ENCODE data around the gene HEPHL1.

The HEPHL1 gene

DNA sequence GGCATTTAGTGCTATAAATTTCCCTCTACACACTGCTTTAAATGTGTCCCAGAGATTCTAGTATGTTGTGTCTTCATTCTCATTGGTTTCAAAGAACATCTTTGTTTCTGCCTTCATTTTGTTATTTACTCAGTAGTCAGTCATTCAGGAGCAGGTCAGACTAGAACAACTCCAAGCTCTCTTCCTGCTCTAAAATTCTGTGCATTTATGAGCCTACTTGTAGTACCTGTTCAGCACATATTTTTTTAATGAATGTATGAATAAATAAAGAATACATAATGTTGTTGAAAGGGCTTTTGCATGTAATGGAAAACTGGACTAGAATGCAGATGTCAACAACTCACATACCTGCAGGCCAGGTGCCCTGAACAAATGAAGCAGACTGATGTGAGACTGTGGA lies 13.7 kb upstream of the HEPHL1 start:
- Histone ChIP-seq H3K9ac (ENCODE audit: low read depth, low read length) (no peak overlapping the region), H3K27me3 (ENCODE audit: insufficient read depth, low read length, poor library complexity) (no peaks in the 10 kb centered on the region), H3K36me3 (ENCODE audit: insufficient read depth, low read length) (no peaks in the 10 kb centered on the region), H4K20me1 (ENCODE audit: insufficient read depth, low read length) (no peaks in the 10 kb centered on the region), H2AFZ (ENCODE audit: low read depth, low read length) (no peak overlapping the region), H3K27ac (ENCODE audit: low read length) (no peak overlapping the region), H3K4me2 (ENCODE audit: insufficient read depth, low read length) (no peak overlapping the region), H3K4me3 (ENCODE audit: low read depth in 1 of 2, low read length in 2 of 2) (no peak overlapping the region), H3K4me1 (ENCODE audit: insufficient read depth, low read length) (no peaks in the 10 kb centered on the region), H3K79me2 (ENCODE audit: insufficient read depth, low read length) (no peaks in the 10 kb centered on the region), H3K9me3 (ENCODE audit: insufficient read depth, low read length, severe bottlenecking) (no peaks in the 10 kb centered on the region)
- no peak for ATAC-seq (ENCODE audit: insufficient read depth, low read depth)
- TF ChIP-seq EZH2 (IDR thresholded peaks at IDR 0.05; ENCODE audit: borderline replicate concordance, low read depth, low read length, severe bottlenecking), result no peak
- TF ChIP-seq, protein P1, sequence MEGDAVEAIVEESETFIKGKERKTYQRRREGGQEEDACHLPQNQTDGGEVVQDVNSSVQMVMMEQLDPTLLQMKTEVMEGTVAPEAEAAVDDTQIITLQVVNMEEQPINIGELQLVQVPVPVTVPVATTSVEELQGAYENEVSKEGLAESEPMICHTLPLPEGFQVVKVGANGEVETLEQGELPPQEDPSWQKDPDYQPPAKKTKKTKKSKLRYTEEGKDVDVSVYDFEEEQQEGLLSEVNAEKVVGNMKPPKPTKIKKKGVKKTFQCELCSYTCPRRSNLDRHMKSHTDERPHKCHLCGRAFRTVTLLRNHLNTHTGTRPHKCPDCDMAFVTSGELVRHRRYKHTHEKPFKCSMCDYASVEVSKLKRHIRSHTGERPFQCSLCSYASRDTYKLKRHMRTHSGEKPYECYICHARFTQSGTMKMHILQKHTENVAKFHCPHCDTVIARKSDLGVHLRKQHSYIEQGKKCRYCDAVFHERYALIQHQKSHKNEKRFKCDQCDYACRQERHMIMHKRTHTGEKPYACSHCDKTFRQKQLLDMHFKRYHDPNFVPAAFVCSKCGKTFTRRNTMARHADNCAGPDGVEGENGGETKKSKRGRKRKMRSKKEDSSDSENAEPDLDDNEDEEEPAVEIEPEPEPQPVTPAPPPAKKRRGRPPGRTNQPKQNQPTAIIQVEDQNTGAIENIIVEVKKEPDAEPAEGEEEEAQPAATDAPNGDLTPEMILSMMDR (IDR thresholded peaks at IDR 0.05; ENCODE audit: borderline replicate concordance, extremely low read depth, low read length, poor library complexity, severe bottlenecking), result no peak
- DNase-seq, result no peak

DNA sequence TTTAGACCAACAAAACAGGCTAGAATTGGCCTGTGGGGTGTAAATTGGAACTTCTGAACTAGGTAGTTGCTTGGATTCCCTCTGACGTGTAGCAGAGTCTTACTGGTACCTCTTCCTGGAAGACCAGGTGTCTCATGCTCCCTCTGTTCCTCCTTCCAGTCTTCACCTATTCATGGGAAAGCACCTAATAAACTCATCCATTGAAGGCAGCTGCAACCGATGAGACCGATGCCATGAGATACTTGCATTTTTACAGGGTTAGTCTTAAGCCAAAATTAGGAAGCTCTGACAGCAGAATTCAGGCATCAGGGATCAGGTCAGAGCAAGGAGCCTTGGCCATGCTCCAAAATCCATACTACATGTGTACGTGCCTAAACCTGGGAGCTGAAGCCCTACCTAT lies 13.2 kb upstream of the HEPHL1 start:
- no peaks in the 10 kb centered on the region for H3K79me2 ChIP-seq (ENCODE audit: insufficient read depth, low read length)

DNA sequence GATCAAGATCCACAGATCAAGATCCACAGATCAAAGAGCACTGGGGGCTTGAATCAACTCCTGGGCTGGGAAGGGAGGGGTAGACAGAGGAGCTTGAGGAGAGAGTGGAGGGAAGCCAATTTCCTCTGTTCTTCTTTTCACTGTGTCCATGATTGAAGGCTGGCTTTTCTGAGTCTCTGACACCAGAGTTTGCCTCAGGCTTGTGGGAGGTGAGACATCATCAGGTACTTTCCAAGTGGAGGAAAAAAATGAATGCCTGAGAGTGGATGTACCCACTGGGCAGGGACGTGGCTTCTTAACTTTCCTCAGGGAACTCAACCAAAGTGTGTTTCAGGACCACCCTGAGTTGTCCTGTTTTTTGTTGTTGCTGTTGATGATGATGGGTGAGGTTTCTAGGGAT lies 11.0 kb upstream of the HEPHL1 start:
- Histone ChIP-seq H3K9me3 (ENCODE audit: insufficient read depth, low read length, severe bottlenecking) (no peaks in the 10 kb centered on the region), H3K36me3 (ENCODE audit: insufficient read depth, low read length) (no peaks in the 10 kb centered on the region), H3K27me3 (ENCODE audit: insufficient read depth, low read length, poor library complexity) (no peaks in the 10 kb centered on the region), H3K27ac (ENCODE audit: low read length) (no peak overlapping the region), H3K4me3 (ENCODE audit: low read depth in 1 of 2, low read length in 2 of 2) (no peak overlapping the region), H4K20me1 (ENCODE audit: insufficient read depth, low read length) (no peaks in the 10 kb centered on the region), H3K4me1 (ENCODE audit: insufficient read depth, low read length) (no peaks in the 10 kb centered on the region), H3K79me2 (ENCODE audit: insufficient read depth, low read length) (no peaks in the 10 kb centered on the region), H3K4me2 (ENCODE audit: insufficient read depth, low read length) (no peak overlapping the region), H2AFZ (ENCODE audit: low read depth, low read length) (no peak overlapping the region), H3K9ac (ENCODE audit: low read depth, low read length) (no peak overlapping the region)
- TF ChIP-seq, protein P1 (IDR thresholded peaks at IDR 0.05; ENCODE audit: borderline replicate concordance, extremely low read depth, low read length, poor library complexity, severe bottlenecking), result no peak
- no peak for TF ChIP-seq EZH2 (IDR thresholded peaks at IDR 0.05; ENCODE audit: borderline replicate concordance, low read depth, low read length, severe bottlenecking)
- ATAC-seq (ENCODE audit: insufficient read depth, low read depth), result no peak
- no peak for DNase-seq

More for the DNA sequence above, 13.2 kb upstream of the HEPHL1 start:
- H3K9ac ChIP-seq (ENCODE audit: low read depth, low read length), result no peak overlapping the region
- H3K4me3 ChIP-seq (ENCODE audit: low read depth in 1 of 2, low read length in 2 of 2), result no peak overlapping the region
- no peak overlapping the region for H2AFZ ChIP-seq (ENCODE audit: low read depth, low read length)
- no peaks in the 10 kb centered on the region for H3K36me3 ChIP-seq (ENCODE audit: insufficient read depth, low read length)
- H3K9me3 ChIP-seq (ENCODE audit: insufficient read depth, low read length, severe bottlenecking), result no peaks in the 10 kb centered on the region
- no peak overlapping the region for H3K27ac ChIP-seq (ENCODE audit: low read length)
- H4K20me1 ChIP-seq (ENCODE audit: insufficient read depth, low read length), result no peaks in the 10 kb centered on the region
- DNase-seq (no peak), ATAC-seq (ENCODE audit: insufficient read depth, low read depth) (no peak)
- no peaks in the 10 kb centered on the region for H3K4me1 ChIP-seq (ENCODE audit: insufficient read depth, low read length)
- TF ChIP-seq, protein P1 (IDR thresholded peaks at IDR 0.05; ENCODE audit: borderline replicate concordance, extremely low read depth, low read length, poor library complexity, severe bottlenecking), result no peak
- TF ChIP-seq EZH2 (IDR thresholded peaks at IDR 0.05; ENCODE audit: borderline replicate concordance, low read depth, low read length, severe bottlenecking), result no peak
- H3K4me2 ChIP-seq (ENCODE audit: insufficient read depth, low read length), result no peak overlapping the region
- no peaks in the 10 kb centered on the region for H3K27me3 ChIP-seq (ENCODE audit: insufficient read depth, low read length, poor library complexity)

DNA sequence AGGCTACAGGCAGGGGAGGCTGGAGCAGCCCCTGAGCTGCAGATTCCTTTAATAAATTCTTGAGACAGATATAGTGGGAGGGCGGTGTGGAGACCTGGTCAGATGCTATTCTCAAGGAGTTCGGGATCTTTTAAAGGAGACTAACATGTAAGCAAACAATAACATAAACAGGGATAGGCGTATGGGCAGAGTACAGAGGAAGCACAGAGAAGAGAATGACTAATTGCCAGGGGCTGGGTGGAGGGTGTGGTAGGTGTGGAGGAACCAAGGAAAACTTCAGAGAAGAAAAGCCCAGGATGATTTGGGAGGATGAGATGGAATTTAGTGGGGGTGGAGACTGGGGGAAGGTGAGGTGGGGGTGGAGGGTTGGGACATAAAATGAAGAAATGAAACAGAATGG lies 9.7 kb upstream of the HEPHL1 start:
- no peaks in the 10 kb centered on the region for H3K79me2 ChIP-seq (ENCODE audit: insufficient read depth, low read length)
- H3K27ac ChIP-seq (ENCODE audit: low read length), result no peak overlapping the region
- H4K20me1 ChIP-seq (ENCODE audit: insufficient read depth, low read length), result no peaks in the 10 kb centered on the region
- H3K9ac ChIP-seq (ENCODE audit: low read depth, low read length), result no peak overlapping the region
- H3K4me1 ChIP-seq (ENCODE audit: insufficient read depth, low read length), result no peaks in the 10 kb centered on the region
- no peak overlapping the region for H3K4me3 ChIP-seq (ENCODE audit: low read depth in 1 of 2, low read length in 2 of 2)
- no peaks in the 10 kb centered on the region for H3K9me3 ChIP-seq (ENCODE audit: insufficient read depth, low read length, severe bottlenecking)
- TF ChIP-seq, protein P1 (IDR thresholded peaks at IDR 0.05; ENCODE audit: borderline replicate concordance, extremely low read depth, low read length, poor library complexity, severe bottlenecking), result no peak
- no peak for TF ChIP-seq EZH2 (IDR thresholded peaks at IDR 0.05; ENCODE audit: borderline replicate concordance, low read depth, low read length, severe bottlenecking)
- ATAC-seq (ENCODE audit: insufficient read depth, low read depth), result no peak
- no peak overlapping the region for H3K4me2 ChIP-seq (ENCODE audit: insufficient read depth, low read length)
- H2AFZ ChIP-seq (ENCODE audit: low read depth, low read length), result no peak overlapping the region
- H3K27me3 ChIP-seq (ENCODE audit: insufficient read depth, low read length, poor library complexity), result no peaks in the 10 kb centered on the region
- no peaks in the 10 kb centered on the region for H3K36me3 ChIP-seq (ENCODE audit: insufficient read depth, low read length)
- DNase-seq, result no peak
